CD4-positive, alpha-beta T cell (primary cell): ENCODE data around the gene RIMS1. TPM values are rescaled to one million over a fixed set of nuclear protein-coding genes. Genes with fewer than 3 reads are reported as not detected.

Experiments used
- ATAC-seq: fragments of 200-7000 bp; cut with Tn5 transposase; one replicate; pipeline ENCODE4 v1.10.0; 2022; ENCODE audit warnings: mild to moderate bottlenecking; ENCODE audit not compliant: poor library complexity
- CTCF ChIA-PET: fragments of 350-600 bp; sonication (Branson Sonifier 250); formaldehyde crosslinking; loops from one replicate; lab custom pipeline; 2021; ENCODE audit warnings: antibody characterized with exemption, inconsistent platforms; lab: Charles Lee
- POLR2A ChIA-PET: fragments of 350-600 bp; sonication (Branson Sonifier 250); formaldehyde crosslinking; loops from one replicate; lab custom pipeline; 2021; ENCODE audit warnings: antibody characterized with exemption, inconsistent platforms; lab: Charles Lee
- DNase-seq, 14 experiments: peaks; one replicate each; pipeline ENCODE4 v3.0.0-alpha.2; 2013 to 2020; ENCODE audit warnings: mixed read lengths in 2 of 14
- H3K27ac ChIP-seq, 2 donors: one replicate each; pipeline versions ENCODE4 v1.5.1 to v1.7.0; 2013; ENCODE audit warnings: low read length in 2 of 2, low read depth in 1 of 2, mild to moderate bottlenecking in 1 of 2
- H3K27me3 ChIP-seq, 2 experiments: 1 replicate in 1 of 2; 2 replicates in 1 of 2; pipeline versions ENCODE4 v1.6.1 to v1.7.0; 2013; ENCODE audit warnings: low read length in 2 of 2, control low read depth in 1 of 2, mild to moderate bottlenecking in 1 of 2, moderate library complexity in 1 of 2; ENCODE audit not compliant: insufficient read depth in 2 of 2, control insufficient read depth in 1 of 2
- H3K36me3 ChIP-seq: one replicate; pipeline ENCODE4 v1.6.1; 2013; ENCODE audit warnings: low read length, control low read depth; ENCODE audit not compliant: insufficient read depth
- H3K4me1 ChIP-seq: one replicate; pipeline ENCODE4 v1.6.1; 2013; ENCODE audit warnings: low read length, control low read depth; ENCODE audit not compliant: insufficient read depth
- H3K4me3 ChIP-seq: one replicate; pipeline ENCODE4 v1.5.1; 2013; ENCODE audit warnings: mild to moderate bottlenecking, low read length, moderate library complexity
- H3K9me3 ChIP-seq, 2 experiments: 1 replicate in 1 of 2; 2 replicates in 1 of 2; pipeline versions ENCODE4 v1.6.1 to v1.7.0; 2013; ENCODE audit warnings: low read length in 2 of 2, mild to moderate bottlenecking in 2 of 2, control low read depth in 1 of 2, moderate library complexity in 1 of 2; ENCODE audit not compliant: control insufficient read depth in 1 of 2, insufficient read depth in 1 of 2
- H3K27ac Mint-ChIP-seq: one replicate; pipeline ENCODE4 v1.8.0; 2020; ENCODE audit warnings: mixed read lengths
- H3K27me3 Mint-ChIP-seq: one replicate; pipeline ENCODE4 v1.8.0; 2021; ENCODE audit warnings: mixed read lengths
- H3K36me3 Mint-ChIP-seq: one replicate; pipeline ENCODE4 v1.8.0; 2021; ENCODE audit warnings: low read depth, mixed read lengths
- H3K4me1 Mint-ChIP-seq: one replicate; pipeline ENCODE4 v1.8.0; 2021; ENCODE audit warnings: low read depth, mixed read lengths
- H3K4me3 Mint-ChIP-seq: one replicate; pipeline ENCODE4 v1.8.0; 2020; ENCODE audit warnings: mild to moderate bottlenecking, mixed read lengths
- H3K9me3 Mint-ChIP-seq: one replicate; pipeline ENCODE4 v1.8.0; 2020; ENCODE audit warnings: mixed read lengths
- CTCF ChIP-seq: fragments of 200-600 bp; IDR thresholded peaks from one replicate; pipeline ENCODE4 v1.8.0; 2022; ENCODE audit warnings: antibody characterized with exemption, mild to moderate bottlenecking
- intact Hi-C, 2 experiments: fragments of 100-400 bp; cut with DNase I in 1 of 2; cut with micrococcal nuclease in 1 of 2; formaldehyde crosslinking; loops; one replicate each; pipeline versions ENCODE4 v1.15.1 to v1.9.0; 2023 to 2025; cut with DNase I, micrococcal nuclease
- total RNA-seq, 174 experiments: library from RNA in 2 of 174; stranded (reverse) in 2 of 174; gene quantifications; one replicate each; pipeline ENCODE4 v1.2.3 and lab custom pipeline; 2021 to 2026

RIMS1 gene
- total RNA-seq, 2 experiments from 2014 or later: not detected

GRCh38 chr6:72175916-72176315, 289.6 kb downstream of the RIMS1 start:
- Mint-ChIP-seq H3K4me1 (no peaks in the 10 kb centered on the region), H3K9me3 (peaks cover 3% of the 10 kb centered on the region), H3K36me3 (no peaks in the 10 kb centered on the region), H3K27me3 (peaks cover 7% of the 10 kb centered on the region), H3K4me3 (no peak overlapping the region), H3K27ac (no peak overlapping the region)
- no peak for ATAC-seq
- DNase-seq: no peak
- Histone ChIP-seq H3K4me1 (no peaks in the 10 kb centered on the region), H3K9me3 (peaks cover 0 to 3% of the 10 kb centered on the region in 2 experiments), H3K36me3 (no peaks in the 10 kb centered on the region), H3K27me3 (peaks cover 3% of the 10 kb centered on the region in 2 experiments), H3K27ac (no peak overlapping the region), H3K4me3 (no peak overlapping the region)
- POLR2A ChIA-PET: no interaction called here
- intact Hi-C loops: no loop called here
- CTCF ChIA-PET: no interaction called here
- no peak for TF ChIP-seq CTCF

DNA sequence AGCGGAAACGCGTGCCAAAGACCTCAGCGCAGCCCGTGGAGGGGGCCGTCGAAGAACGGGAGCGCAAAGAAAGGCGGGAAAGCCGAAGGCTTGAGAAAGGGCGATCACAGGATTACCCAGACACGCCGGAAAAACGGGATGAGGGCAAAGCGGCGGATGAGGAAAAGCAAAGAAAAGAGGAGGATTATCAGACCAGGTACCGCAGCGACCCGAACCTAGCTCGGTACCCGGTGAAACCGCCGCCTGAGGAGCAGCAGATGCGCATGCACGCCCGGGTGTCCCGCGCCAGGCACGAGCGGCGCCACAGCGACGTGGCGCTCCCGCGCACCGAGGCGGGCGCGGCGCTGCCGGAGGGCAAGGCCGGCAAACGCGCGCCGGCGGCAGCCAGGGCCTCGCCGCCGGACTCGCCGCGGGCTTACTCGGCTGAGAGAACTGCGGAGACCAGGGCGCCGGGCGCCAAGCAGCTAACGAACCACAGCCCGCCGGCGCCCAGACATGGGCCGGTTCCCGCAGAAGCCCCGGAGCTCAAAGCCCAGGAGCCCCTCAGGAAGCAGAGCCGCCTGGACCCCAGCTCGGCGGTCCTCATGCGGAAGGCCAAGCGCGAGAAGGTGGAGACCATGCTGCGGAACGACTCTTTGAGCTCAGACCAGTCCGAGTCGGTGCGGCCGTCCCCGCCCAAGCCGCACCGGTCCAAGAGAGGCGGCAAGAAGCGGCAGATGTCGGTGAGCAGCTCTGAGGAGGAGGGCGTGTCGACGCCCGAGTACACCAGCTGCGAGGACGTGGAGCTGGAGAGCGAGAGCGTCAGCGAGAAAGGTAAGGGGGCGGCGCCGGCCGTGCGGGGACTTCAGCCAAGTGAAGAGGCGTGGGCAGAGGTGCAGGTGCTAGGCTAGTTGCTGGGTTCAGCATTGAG, 296.2 kb downstream of the RIMS1 start:
- ATAC-seq: no peak
- ChIA-PET CTCF (no interaction called here), POLR2A (no interaction called here)
- Mint-ChIP-seq H3K4me1 (no peaks in the 10 kb centered on the region), H3K36me3 (no peaks in the 10 kb centered on the region), H3K4me3 (no peak overlapping the region), H3K27me3 (peaks cover 49% of the 10 kb centered on the region), H3K9me3 (peaks cover 5% of the 10 kb centered on the region), H3K27ac (no peak overlapping the region)
- intact Hi-C loops: no loop called here
- Histone ChIP-seq H3K36me3 (no peaks in the 10 kb centered on the region), H3K27ac (no peak overlapping the region), H3K9me3 (peaks cover 0 to 19% of the 10 kb centered on the region in 2 experiments), H3K27me3 (peaks cover 10 to 17% of the 10 kb centered on the region in 2 experiments), H3K4me1 (no peaks in the 10 kb centered on the region), H3K4me3 (no peak overlapping the region)
- TF ChIP-seq CTCF: no peak
- peak in 1 of 14 experiments; percentile 5 for DNase-seq

- H3K27ac ChIP-seq: no peak overlapping the region
- no peaks in the 10 kb centered on the region for H3K4me1 Mint-ChIP-seq
- H3K4me1 ChIP-seq: no peaks in the 10 kb centered on the region
- H3K27ac Mint-ChIP-seq: no peak overlapping the region
- DNase-seq (no peak), ATAC-seq (no peak)
- intact Hi-C loops: no loop called here
- ChIA-PET POLR2A (no interaction called here), CTCF (no interaction called here)
- H3K36me3 Mint-ChIP-seq: no peaks in the 10 kb centered on the region
- peaks cover 5% of the 10 kb centered on the region for H3K9me3 Mint-ChIP-seq
- no peaks in the 10 kb centered on the region for H3K36me3 ChIP-seq
- H3K4me3 ChIP-seq: no peak overlapping the region
- TF ChIP-seq CTCF: no peak
- H3K27me3 Mint-ChIP-seq: no peaks in the 10 kb centered on the region
- H3K9me3 ChIP-seq: no peaks in the 10 kb centered on the region
- no peaks in the 10 kb centered on the region for H3K27me3 ChIP-seq
- no peak overlapping the region for H3K4me3 Mint-ChIP-seq
Observed at GRCh38 chr6:72203983-72204382, 317.6 kb downstream of the RIMS1 start.
